B cell (primary cell): ENCODE measurements around the gene SRC. TPM values are rescaled to one million over a fixed set of nuclear protein-coding genes. Genes with fewer than 3 reads are reported as not detected.

ENCODE experiments used
- ATAC-seq: fragments of 200-7000 bp; cut with Tn5 transposase; one replicate; pipeline ENCODE4 v1.10.0; 2021; ENCODE audit warnings: low read depth, mild to moderate bottlenecking, moderate number of reproducible peaks, moderate library complexity
- CTCF ChIA-PET: fragments of 350-600 bp; sonication (Branson Sonifier 250); formaldehyde crosslinking; loops from one replicate; lab custom pipeline; 2021; ENCODE audit warnings: antibody characterized with exemption, inconsistent platforms; lab: Charles Lee
- POLR2A ChIA-PET: fragments of 350-600 bp; sonication (Branson Sonifier 250); formaldehyde crosslinking; loops from one replicate; lab custom pipeline; 2021; ENCODE audit warnings: antibody characterized with exemption; lab: Charles Lee
- DNase-seq: peaks from one replicate; pipeline ENCODE4 v3.0.0; 2013
- H2AFZ ChIP-seq: 2 replicates; pipeline ENCODE4 v1.6.1; 2012; ENCODE audit warnings: mild to moderate bottlenecking, low read depth, low read length; ENCODE audit not compliant: insufficient read depth, poor library complexity, severe bottlenecking
- H3K27ac ChIP-seq, 2 donors: 1 replicate in 1 of 2; 2 replicates in 1 of 2; pipeline ENCODE4 v1.5.1; 2012 to 2013; ENCODE audit warnings: low read length in 2 of 2, mild to moderate bottlenecking in 2 of 2, moderate library complexity in 1 of 2
- H3K27me3 ChIP-seq, 4 experiments: fragments of 200-600 bp in 1 of 4; sonication (generic) in 1 of 4; replicated peaks in 1 of 4; 1 replicate in 2 of 4; 2 replicates in 2 of 4; pipeline versions ENCODE4 v1.6.1 to v1.7.0; 2013 to 2016; ENCODE audit warnings: low read length in 3 of 4, mild to moderate bottlenecking in 2 of 4, mixed read lengths in 1 of 4, moderate library complexity in 1 of 4; ENCODE audit not compliant: insufficient read depth in 4 of 4, control insufficient read depth in 3 of 4; ENCODE audit errors: control extremely low read depth in 1 of 4
- H3K36me3 ChIP-seq, 2 experiments: replicated peaks in 1 of 2; 1 replicate in 1 of 2; 2 replicates in 1 of 2; pipeline versions ENCODE4 v1.6.1 to v1.7.1; 2013; ENCODE audit warnings: low read length in 1 of 2; ENCODE audit not compliant: insufficient read depth in 2 of 2, control insufficient read depth in 1 of 2; ENCODE audit errors: control extremely low read depth in 1 of 2, extremely low read depth in 1 of 2
- H3K4me1 ChIP-seq, 2 donors: fragments of 200-600 bp in 1 of 2; sonication (generic) in 1 of 2; 1 replicate in 1 of 2; 2 replicates in 1 of 2; pipeline versions ENCODE4 v1.5.1 to v1.6.1; 2013 to 2017; ENCODE audit warnings: low read length in 2 of 2; ENCODE audit not compliant: control insufficient read depth in 2 of 2, insufficient read depth in 2 of 2
- H3K4me2 ChIP-seq: replicated peaks from 2 replicates; pipeline ENCODE3; 2012; ENCODE audit warnings: mild to moderate bottlenecking, low read depth, low read length; ENCODE audit not compliant: poor library complexity, severe bottlenecking
- H3K4me3 ChIP-seq, 5 experiments: fragments of 200-600 bp in 1 of 5; sonication (generic) in 1 of 5; 1 replicate in 3 of 5; 2 replicates in 2 of 5; pipeline versions ENCODE4 v1.5.1 to v1.7.0; 2011 to 2016; ENCODE audit warnings: low read length in 4 of 5, mild to moderate bottlenecking in 4 of 5, low read depth in 2 of 5, control low read depth in 1 of 5, moderate library complexity in 1 of 5; ENCODE audit not compliant: insufficient read depth in 1 of 5; ENCODE audit errors: control extremely low read depth in 1 of 5, extremely low read depth in 1 of 5
- H3K79me2 ChIP-seq: fragments of 200-600 bp; sonication (generic); one replicate; pipeline ENCODE4 v1.6.0; 2016; ENCODE audit warnings: low read length; ENCODE audit not compliant: control insufficient read depth, insufficient read depth
- H3K9ac ChIP-seq: fragments of 200-600 bp; sonication (generic); 2 replicates; pipeline ENCODE4 v1.6.1; 2017; ENCODE audit warnings: mild to moderate bottlenecking, low read length, moderate library complexity
- H3K9me3 ChIP-seq, 3 donors: one replicate each; pipeline versions ENCODE4 v1.6.1 to v1.7.1; 2013; ENCODE audit warnings: low read length in 2 of 3; ENCODE audit not compliant: control insufficient read depth in 2 of 3, insufficient read depth in 1 of 3; ENCODE audit errors: control extremely low read depth in 1 of 3
- H4K20me1 ChIP-seq: 2 replicates; pipeline ENCODE4 v1.6.0; 2012; ENCODE audit warnings: mild to moderate bottlenecking, low read length; ENCODE audit not compliant: insufficient read depth, control insufficient read depth, poor library complexity, severe bottlenecking
- H3K27ac Mint-ChIP-seq: one replicate; pipeline ENCODE4 v1.8.0; 2021; ENCODE audit warnings: mixed read lengths
- H3K27me3 Mint-ChIP-seq: one replicate; pipeline ENCODE4 v1.8.0; 2021; ENCODE audit warnings: mixed read lengths
- H3K4me1 Mint-ChIP-seq: one replicate; pipeline ENCODE4 v1.8.0; 2021; ENCODE audit warnings: mixed read lengths
- H3K4me3 Mint-ChIP-seq: one replicate; pipeline ENCODE4 v1.8.0; 2021; ENCODE audit warnings: mixed read lengths
- H3K9me3 Mint-ChIP-seq: one replicate; pipeline ENCODE4 v1.8.0; 2022; ENCODE audit warnings: mixed read lengths; ENCODE audit not compliant: insufficient read depth
- CTCF ChIP-seq: fragments of 200-600 bp; IDR thresholded peaks from one replicate; pipeline ENCODE4 v1.8.0; 2022; ENCODE audit warnings: antibody characterized with exemption, mild to moderate bottlenecking
- EZH2 ChIP-seq: IDR thresholded peaks from 2 replicates; pipeline ENCODE4 v1.6.1; 2012; ENCODE audit warnings: borderline replicate concordance, low read depth, mild to moderate bottlenecking, moderate library complexity, low read length; ENCODE audit not compliant: insufficient read depth, poor library complexity, severe bottlenecking
- WGBS: methylation state at CpG from one replicate; pipeline ENCODE4 v1.1.5; 2013; ENCODE audit warnings: missing lambda C conversion rate; ENCODE audit not compliant: insufficient coverage; 5-methylcytosine and 5-hydroxymethylcytosine counted together
- intact Hi-C: fragments of 100-400 bp; cut with micrococcal nuclease; formaldehyde crosslinking; loops from one replicate; pipeline ENCODE4 v1.10.0; 2022
- polyA plus RNA-seq: library from polyadenylated mRNA; depleted of rRNA; stranded (reverse); fragments of >200 nt; gene quantifications from 2 replicates; pipeline ENCODE4 v1.2.3, GENCODE V29; 2012
- total RNA-seq, 2 donors: library from RNA; stranded (reverse); fragments of 120-200 nt in 1 of 2; gene quantifications; 1 replicate in 1 of 2; 2 replicates in 1 of 2; pipeline versions ENCODE4 v1.2.3 to v1.2.4, GENCODE V29; 2013 to 2022

The SRC gene
- total and polyA plus RNA-seq, 2 donors (not counting 1 experiment from before 2014, with no cell fraction given) = 6.5 to 16.8 TPM

GRCh38 chr20:37351689-37352607 lies 6.0 kb downstream of the SRC start:
- Histone ChIP-seq H3K79me2 (peaks cover 10% of the 10 kb centered on the region), H3K4me2 (no peak overlapping the region), H3K27ac (no peak overlapping the region), H3K36me3 (no peaks in the 10 kb centered on the region), H4K20me1 (no peaks in the 10 kb centered on the region), H3K4me3 (no peak overlapping the region), H2AFZ (no peak overlapping the region), H3K9me3 (peaks cover 0 to 3% (median 0%) of the 10 kb centered on the region in 3 donors), H3K4me1 (peaks cover 7 to 16% of the 10 kb centered on the region in 2 donors), H3K9ac (no peak overlapping the region), H3K27me3 (no peaks in the 10 kb centered on the region)
- no peaks in the 10 kb centered on the region for H3K9me3 Mint-ChIP-seq
- DNase-seq = no peak
- intact Hi-C loops = no loop called here
- TF ChIP-seq EZH2 = no peak
- no peak for TF ChIP-seq CTCF
- H3K27me3 Mint-ChIP-seq = no peaks in the 10 kb centered on the region
- ChIA-PET CTCF (interaction anchor here (0.8 kb wide), 1 partner anchor 78 kb away, joined by 3 read pairs; no protein-coding TSS in a partner anchor), POLR2A (interaction anchor here (0.6 kb wide), 1 partner anchor 24 kb away, joined by 8 read pairs; no protein-coding TSS in a partner anchor)
- no peak for ATAC-seq
- H3K27ac Mint-ChIP-seq = no peak overlapping the region
- no peak overlapping the region for H3K4me3 Mint-ChIP-seq
- peaks cover 19% of the 10 kb centered on the region for H3K4me1 Mint-ChIP-seq
- 92% methylated on average over 10 of the region's 12 CpGs for WGBS

DNA sequence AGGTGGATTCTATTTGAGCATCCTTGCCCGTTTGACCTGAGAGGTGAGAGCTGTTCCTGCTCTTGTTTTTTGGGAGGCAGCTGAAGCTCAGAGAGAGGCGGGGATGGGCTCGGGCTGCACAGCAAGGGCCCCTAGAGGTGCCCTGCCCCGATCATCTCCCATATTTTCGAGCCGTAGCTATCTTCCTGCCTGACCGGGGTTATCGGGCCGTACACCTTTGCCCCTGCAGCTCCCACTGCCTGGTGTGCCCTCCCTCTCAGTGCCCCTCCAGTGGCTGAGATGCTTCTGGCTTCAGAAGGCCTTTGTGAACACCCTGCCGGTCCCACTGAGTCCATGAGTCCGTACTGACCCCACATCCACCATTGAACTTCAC lies 6.7 kb downstream of the SRC start:
- TF ChIP-seq EZH2 (no peak), CTCF (no peak)
- Mint-ChIP-seq H3K4me3 (no peak overlapping the region), H3K4me1 (peaks cover 20% of the 10 kb centered on the region), H3K27ac (no peak overlapping the region), H3K27me3 (no peaks in the 10 kb centered on the region), H3K9me3 (no peaks in the 10 kb centered on the region)
- Histone ChIP-seq H3K79me2 (peaks cover 12% of the 10 kb centered on the region), H3K9ac (no peak overlapping the region), H3K27ac (no peak overlapping the region), H3K4me2 (no peak overlapping the region), H3K9me3 (peaks cover 0 to 3% (median 0%) of the 10 kb centered on the region in 3 donors), H4K20me1 (no peaks in the 10 kb centered on the region), H3K4me1 (peaks cover 10 to 20% of the 10 kb centered on the region in 2 donors), H3K4me3 (no peak overlapping the region), H2AFZ (no peak overlapping the region), H3K36me3 (no peaks in the 10 kb centered on the region), H3K27me3 (no peaks in the 10 kb centered on the region)
- CTCF ChIA-PET = no interaction called here
- 98% methylated on average over 10 of the region's 11 CpGs for WGBS
- no peak for ATAC-seq
- POLR2A ChIA-PET = interaction anchor here (0.5 kb wide), 1 partner anchor 261 kb away, joined by 7 read pairs; no protein-coding TSS in a partner anchor
- DNase-seq = no peak
- intact Hi-C loops = no loop called here
